ENCODE data around the gene PRKCH. TPM values are rescaled to one million over a fixed set of nuclear protein-coding genes. Genes with fewer than 3 reads are reported as not detected.

PRKCH gene
- polyA plus RNA-seq, 1 donor from 2014 or later, result 2.0 TPM

- H3K27ac ChIP-seq (ENCODE audit: low read length), result no peak overlapping the region
Observed at GRCh38 chr14:61492474-61492873, 171.1 kb downstream of the PRKCH start.

GRCh38 chr14:61493239-61493638 lies 171.9 kb downstream of the PRKCH start:
- no peaks in the 10 kb centered on the region for H3K9me3 ChIP-seq (ENCODE audit: low read length)
- TF ChIP-seq TAF1 (IDR thresholded peaks at IDR 0.05; ENCODE audit: low read depth) (no peak), REST (IDR thresholded peaks at IDR 0.05; ENCODE audit: borderline replicate concordance) (no peak), EZH2 (IDR thresholded peaks at IDR 0.05; ENCODE audit: borderline replicate concordance, insufficient read depth, low read length, poor library complexity, severe bottlenecking) (no peak), POLR2AphosphoS5 (IDR thresholded peaks at IDR 0.05) (no peak), EP300 (conservative IDR thresholded peaks at IDR 0.05; ENCODE audit: poor library complexity, severe bottlenecking) (no peak), SMC3 (conservative IDR thresholded peaks at IDR 0.05; ENCODE audit: poor library complexity) (no peak)
- H4K20me1 ChIP-seq (ENCODE audit: insufficient read depth), result no peaks in the 10 kb centered on the region
- no peak overlapping the region for H3K4me3 ChIP-seq (ENCODE audit: low read length)
- no peaks in the 10 kb centered on the region for H3K9me2 ChIP-seq (ENCODE audit: insufficient read depth, low read length)
- no peaks in the 10 kb centered on the region for H3K79me2 ChIP-seq (replicated peaks; ENCODE audit: insufficient read depth, low read length)
- H2AFZ ChIP-seq (ENCODE audit: low read depth, low read length), result no peak overlapping the region
- no peak overlapping the region for H3K9ac ChIP-seq (ENCODE audit: low read length)
- no peak overlapping the region for H3K27ac ChIP-seq (ENCODE audit: low read length)
- no peaks in the 10 kb centered on the region for H3K36me3 ChIP-seq (ENCODE audit: insufficient read depth, low read length)
- H3K27me3 ChIP-seq (ENCODE audit: insufficient read depth, low read depth, low read length), result no peaks in the 10 kb centered on the region
- no peaks in the 10 kb centered on the region for H3F3A ChIP-seq (ENCODE audit: insufficient read depth, low read length, poor library complexity, severe bottlenecking)
- H3K4me2 ChIP-seq (ENCODE audit: low read length), result no peak overlapping the region

More at GRCh38 chr14:61492474-61492873, 171.1 kb downstream of the PRKCH start:
- Histone ChIP-seq H2AFZ (ENCODE audit: low read depth, low read length) (no peak overlapping the region), H3K36me3 (ENCODE audit: insufficient read depth, low read length) (no peaks in the 10 kb centered on the region), H3K79me2 (replicated peaks; ENCODE audit: insufficient read depth, low read length) (no peaks in the 10 kb centered on the region), H3K27me3 (ENCODE audit: insufficient read depth, low read depth, low read length) (no peaks in the 10 kb centered on the region), H3K9me2 (ENCODE audit: insufficient read depth, low read length) (no peaks in the 10 kb centered on the region), H4K20me1 (ENCODE audit: insufficient read depth) (no peaks in the 10 kb centered on the region), H3K9ac (ENCODE audit: low read length) (no peak overlapping the region), H3K4me3 (ENCODE audit: low read length) (no peak overlapping the region), H3F3A (ENCODE audit: insufficient read depth, low read length, poor library complexity, severe bottlenecking) (no peaks in the 10 kb centered on the region), H3K4me2 (ENCODE audit: low read length) (no peak overlapping the region), H3K9me3 (ENCODE audit: low read length) (no peaks in the 10 kb centered on the region)
- TF ChIP-seq SMC3 (conservative IDR thresholded peaks at IDR 0.05; ENCODE audit: poor library complexity), result no peak
- TF ChIP-seq MXI1 (conservative IDR thresholded peaks at IDR 0.05; ENCODE audit: poor library complexity, severe bottlenecking), result no peak
- no peak for TF ChIP-seq RAD21 (conservative IDR thresholded peaks at IDR 0.05)
- no peak for TF ChIP-seq EZH2 (IDR thresholded peaks at IDR 0.05; ENCODE audit: borderline replicate concordance, insufficient read depth, low read length, poor library complexity, severe bottlenecking)
- TF ChIP-seq POLR2AphosphoS5 (IDR thresholded peaks at IDR 0.05), result no peak
- no peak for TF ChIP-seq EP300 (conservative IDR thresholded peaks at IDR 0.05; ENCODE audit: poor library complexity, severe bottlenecking)
- TF ChIP-seq CTCF (IDR thresholded peaks at IDR 0.05; ENCODE audit: poor library complexity, severe bottlenecking), result no peak
- TF ChIP-seq REST (IDR thresholded peaks at IDR 0.05; ENCODE audit: borderline replicate concordance), result no peak
- no peak for TF ChIP-seq TAF1 (IDR thresholded peaks at IDR 0.05; ENCODE audit: low read depth)
